Measurements from ENCODE around the gene FBXL2.

- TF ChIP-seq CTCF (IDR thresholded peaks at IDR 0.05) (no peak), POLR2A (IDR thresholded peaks at IDR 0.05) (no peak)
These were observed 126.5 kb downstream of the FBXL2 start for GRCh38 chr3:33403756-33404155.
